ENCODE results near the gene FAM156B. TPM values are rescaled to one million over a fixed set of nuclear protein-coding genes. Genes with fewer than 3 reads are reported as not detected.
"Not testable (repeated sequence)": the region's sequence is repeated elsewhere in the genome, so short reads cannot be mapped to it uniquely, and the experiment has no call there.

FAM156B gene
- total RNA-seq, 1 experiment from 2014 or later = 9.1 TPM

DNA sequence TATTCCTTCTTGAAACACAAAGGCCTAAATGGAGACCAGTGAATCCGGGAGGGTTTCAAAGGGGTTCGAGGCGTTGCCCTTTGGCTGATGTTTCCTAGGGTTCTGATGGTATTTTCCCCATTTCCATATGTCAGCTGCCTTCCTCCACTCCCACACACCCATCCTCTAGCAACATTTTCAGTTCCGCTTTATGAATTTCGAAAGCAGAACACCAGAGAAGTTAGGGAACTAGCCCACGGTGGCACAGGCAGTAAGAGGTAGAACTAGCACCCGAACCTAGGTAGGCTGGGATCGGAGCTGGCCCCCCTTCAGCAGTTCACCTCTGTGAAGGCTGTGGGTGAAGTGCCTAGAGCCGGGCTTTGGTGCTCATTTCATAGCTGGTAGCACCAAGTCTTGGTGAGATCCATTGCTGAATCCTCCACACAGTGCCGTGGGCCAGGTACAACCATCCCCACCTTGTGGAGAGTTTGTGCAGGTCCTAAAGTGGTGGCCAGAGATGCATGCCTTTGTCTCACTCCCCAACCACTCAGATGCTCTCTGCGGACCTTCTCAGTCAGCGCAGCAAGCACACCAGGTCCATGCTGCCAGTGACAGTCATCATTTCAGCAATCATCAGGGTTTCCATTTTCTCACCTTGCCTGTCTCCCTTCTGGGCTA is 12.3 kb downstream of the FAM156B start:
- in situ Hi-C loops (cut with HindIII; ENCODE audit: low pct_unique_long_range_greater_than_20kb, low sequenced_read_pairs); DNase-seq (ENCODE audit: low read depth, low spot score): not testable (repeated sequence)

DNA sequence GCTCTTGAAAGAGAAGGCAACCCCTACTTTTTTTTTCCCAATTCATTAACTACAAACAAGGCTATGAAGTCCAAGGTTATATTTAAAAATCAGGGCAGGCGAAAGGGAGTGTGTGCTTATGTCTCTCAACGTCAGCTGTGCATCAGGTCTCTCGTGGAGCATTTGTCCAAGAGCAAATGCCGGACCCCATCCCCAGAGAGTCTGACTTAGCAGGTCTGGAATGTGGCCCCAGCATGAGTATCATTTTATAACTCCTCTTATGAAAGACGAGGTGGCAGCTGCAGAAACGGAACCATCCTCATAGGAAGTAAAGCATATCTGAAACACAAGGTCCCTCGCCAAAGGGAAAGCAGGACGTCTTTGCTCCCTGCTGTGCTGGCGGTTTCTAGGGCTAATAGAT is 16.6 kb downstream of the FAM156B start:
- DNase-seq (ENCODE audit: low read depth, low spot score); in situ Hi-C loops (cut with HindIII; ENCODE audit: low pct_unique_long_range_greater_than_20kb, low sequenced_read_pairs): not testable (repeated sequence)

DNA sequence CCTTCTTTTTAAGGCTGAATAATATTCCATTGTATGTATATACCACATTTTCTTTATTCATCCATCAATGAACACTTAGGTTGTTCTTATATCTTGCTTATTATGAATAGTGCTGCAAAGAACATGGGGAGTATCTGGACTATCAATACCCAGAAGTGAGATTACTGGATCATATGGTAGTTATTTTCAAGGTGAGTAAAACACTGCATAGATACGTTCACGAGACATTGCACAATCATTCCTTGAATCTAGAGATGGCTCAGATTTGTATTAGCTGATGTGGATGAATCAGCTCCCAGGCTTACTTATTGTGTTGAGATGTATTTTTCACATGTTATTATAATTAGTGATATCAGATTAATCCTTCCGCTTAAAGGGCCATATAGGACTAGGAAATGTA is 17.6 kb downstream of the FAM156B start:
- DNase-seq (ENCODE audit: low read depth, low spot score); in situ Hi-C loops (cut with HindIII; ENCODE audit: low pct_unique_long_range_greater_than_20kb, low sequenced_read_pairs): not testable (repeated sequence)

DNA sequence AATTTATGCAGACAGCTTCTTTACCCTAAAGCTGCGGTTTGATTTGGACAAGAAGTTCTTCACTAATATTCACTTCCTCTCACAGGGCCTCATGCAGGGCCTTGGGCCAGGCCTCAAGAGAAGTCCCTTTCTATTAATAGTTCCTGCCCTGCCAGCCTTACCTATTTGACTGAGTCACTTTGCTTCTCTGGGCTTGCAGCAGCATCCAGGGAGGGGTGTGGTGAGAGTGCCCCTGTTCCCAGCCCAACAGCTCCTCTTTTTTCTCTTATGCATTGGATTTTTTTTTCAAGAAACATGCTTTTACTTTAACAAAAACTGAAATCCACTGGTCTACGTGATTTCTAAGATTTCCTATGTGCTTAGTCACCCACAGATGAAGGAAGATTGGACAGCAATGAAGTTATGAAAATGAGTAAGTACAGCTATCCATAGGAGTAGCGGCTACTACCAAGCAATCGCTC is 26.7 kb downstream of the FAM156B start:
- no peak for DNase-seq (ENCODE audit: low read depth, low spot score)
- in situ Hi-C loops (cut with HindIII; ENCODE audit: low pct_unique_long_range_greater_than_20kb, low sequenced_read_pairs) = no loop called here

DNA sequence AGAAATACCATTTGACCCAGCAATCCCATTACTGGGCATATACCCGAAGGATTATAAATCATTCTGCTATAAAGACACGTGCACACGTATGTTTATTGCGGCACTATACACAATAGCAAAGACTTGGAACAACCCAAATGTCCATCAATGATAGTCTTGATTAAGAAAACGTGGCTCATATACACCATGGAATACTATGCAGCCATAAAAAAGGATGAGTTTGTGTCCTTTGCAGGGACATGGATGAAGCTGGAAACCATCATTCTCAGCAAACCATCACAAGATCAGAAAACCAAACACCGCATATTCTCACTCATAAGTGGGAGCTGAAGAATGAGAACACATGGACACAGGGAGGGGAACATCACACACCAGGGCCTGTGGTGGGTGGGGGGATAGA is 33.1 kb downstream of the FAM156B start:
- in situ Hi-C loops (cut with HindIII; ENCODE audit: low pct_unique_long_range_greater_than_20kb, low sequenced_read_pairs); DNase-seq (ENCODE audit: low read depth, low spot score): not testable (repeated sequence)

DNA sequence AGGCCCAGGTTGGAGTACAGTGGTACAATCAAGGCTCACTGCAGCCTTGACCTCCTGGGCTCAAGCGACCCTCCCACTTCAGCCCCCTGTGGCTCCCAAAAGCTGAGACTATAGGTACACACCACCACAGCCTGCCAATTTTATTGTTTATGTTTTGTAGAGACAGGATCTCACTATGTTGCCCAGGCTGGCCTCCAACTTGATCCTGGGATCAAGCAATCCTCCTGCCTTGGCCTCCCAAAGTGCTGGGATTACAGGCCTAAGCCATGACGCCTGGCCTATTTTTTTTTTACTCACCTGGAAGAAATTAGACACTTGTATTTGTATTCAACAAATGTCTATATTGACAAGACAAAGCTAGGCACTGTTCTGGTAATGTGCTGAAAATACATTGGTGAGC is 36.1 kb downstream of the FAM156B start:
- in situ Hi-C loops (cut with HindIII; ENCODE audit: low pct_unique_long_range_greater_than_20kb, low sequenced_read_pairs) = no loop called here
- DNase-seq (ENCODE audit: low read depth, low spot score) = no peak

DNA sequence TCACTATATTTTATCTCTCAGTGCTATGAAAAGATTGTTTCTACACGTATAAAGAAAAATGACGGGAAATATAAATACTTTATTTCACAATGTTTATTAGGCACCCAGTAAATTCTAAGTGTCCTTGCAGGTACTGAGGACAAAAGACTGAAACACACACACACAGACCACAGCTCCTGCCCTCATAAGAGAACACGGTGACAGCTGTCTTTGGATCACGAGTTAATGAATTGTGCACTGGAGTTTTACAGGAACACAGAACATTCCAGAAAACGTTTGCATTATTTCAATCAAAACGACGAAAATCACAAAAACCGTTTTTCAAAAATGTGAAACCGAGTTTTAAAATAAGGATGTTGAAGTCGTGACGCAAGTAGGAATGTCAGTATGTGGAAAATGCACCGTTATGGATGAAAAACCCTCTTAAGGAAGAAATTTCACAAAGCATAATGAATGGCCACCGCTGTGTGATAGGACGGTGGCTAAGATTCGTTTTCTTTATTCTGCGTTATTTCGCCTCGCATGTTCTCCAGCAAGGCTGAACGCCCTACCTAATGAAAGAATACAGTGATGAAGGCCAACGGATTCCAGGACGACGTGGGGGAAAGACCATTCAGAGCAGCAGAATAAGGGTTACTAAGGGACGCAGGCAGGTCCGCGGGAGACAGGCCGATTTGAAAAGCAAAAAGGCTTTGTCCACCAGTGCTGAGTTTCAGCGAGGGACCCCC is 37.0 kb downstream of the FAM156B start:
- DNase-seq (ENCODE audit: low read depth, low spot score) = no peak
- in situ Hi-C loops (cut with HindIII; ENCODE audit: low pct_unique_long_range_greater_than_20kb, low sequenced_read_pairs) = no loop called here

DNA sequence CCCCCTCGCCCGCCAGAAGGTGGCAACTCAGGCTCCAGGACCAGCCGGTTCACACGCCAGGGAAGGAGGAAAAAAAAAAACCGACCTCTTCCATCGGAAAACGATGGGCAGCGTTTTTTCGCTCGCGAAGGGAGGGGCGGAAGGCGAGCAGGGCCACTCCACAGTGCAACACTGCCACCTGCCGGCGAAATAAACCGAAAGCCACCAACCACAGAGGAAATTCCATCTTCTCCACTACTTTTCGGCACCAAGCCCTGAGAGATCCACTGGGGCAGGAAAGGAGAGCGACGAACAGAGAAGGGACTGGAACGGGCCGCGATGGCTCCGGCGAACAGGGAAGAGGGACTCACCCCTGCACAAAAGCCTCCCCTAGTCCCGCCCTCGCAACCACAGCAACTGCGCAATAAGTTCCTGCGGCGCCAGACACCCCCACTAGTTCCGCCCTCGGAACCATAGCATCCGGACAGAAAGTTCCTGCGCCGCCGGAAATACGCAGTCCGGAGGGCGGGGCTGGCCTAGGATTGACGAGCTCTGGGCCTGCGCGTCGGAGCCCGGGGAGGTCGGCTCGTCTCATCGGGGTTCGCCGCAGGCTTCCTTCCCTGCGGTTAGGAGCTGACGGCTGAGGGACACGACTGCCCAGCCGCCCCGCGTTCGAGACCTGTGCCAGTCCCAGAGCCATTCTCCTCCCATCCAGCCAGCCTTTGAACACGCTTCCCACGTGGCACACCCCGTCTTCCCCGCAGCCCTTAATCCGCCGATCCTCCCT is 37.8 kb downstream of the FAM156B start:
- in situ Hi-C loops (cut with HindIII; ENCODE audit: low pct_unique_long_range_greater_than_20kb, low sequenced_read_pairs) = no loop called here
- DNase-seq (ENCODE audit: low read depth, low spot score) = peak; percentile 93

DNA sequence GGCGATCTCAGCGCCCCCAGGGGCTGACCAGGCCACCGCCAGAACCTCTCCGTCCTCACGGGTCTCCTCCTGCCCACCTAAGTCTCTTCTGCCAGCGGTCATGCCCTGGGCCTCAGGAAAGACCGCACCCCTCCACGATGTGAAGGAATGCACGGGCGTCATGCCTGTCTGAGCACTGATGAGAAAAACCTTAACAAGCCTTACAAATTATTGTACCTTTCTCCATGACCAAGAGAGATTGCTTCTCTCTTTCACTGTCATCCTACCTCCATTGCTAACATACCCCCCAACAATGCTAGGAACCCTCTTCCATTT is 38.3 kb downstream of the FAM156B start:
- DNase-seq (ENCODE audit: low read depth, low spot score); in situ Hi-C loops (cut with HindIII; ENCODE audit: low pct_unique_long_range_greater_than_20kb, low sequenced_read_pairs): not testable (repeated sequence)

DNA sequence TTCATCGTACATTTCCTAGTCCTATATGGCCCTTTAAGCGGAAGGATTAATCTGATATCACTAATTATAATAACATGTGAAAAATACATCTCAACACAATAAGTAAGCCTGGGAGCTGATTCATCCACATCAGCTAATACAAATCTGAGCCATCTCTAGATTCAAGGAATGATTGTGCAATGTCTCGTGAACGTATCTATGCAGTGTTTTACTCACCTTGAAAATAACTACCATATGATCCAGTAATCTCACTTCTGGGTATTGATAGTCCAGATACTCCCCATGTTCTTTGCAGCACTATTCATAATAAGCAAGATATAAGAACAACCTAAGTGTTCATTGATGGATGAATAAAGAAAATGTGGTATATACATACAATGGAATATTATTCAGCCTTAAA is 43.6 kb downstream of the FAM156B start:
- in situ Hi-C loops (cut with HindIII; ENCODE audit: low pct_unique_long_range_greater_than_20kb, low sequenced_read_pairs) = not testable (repeated sequence)

DNA sequence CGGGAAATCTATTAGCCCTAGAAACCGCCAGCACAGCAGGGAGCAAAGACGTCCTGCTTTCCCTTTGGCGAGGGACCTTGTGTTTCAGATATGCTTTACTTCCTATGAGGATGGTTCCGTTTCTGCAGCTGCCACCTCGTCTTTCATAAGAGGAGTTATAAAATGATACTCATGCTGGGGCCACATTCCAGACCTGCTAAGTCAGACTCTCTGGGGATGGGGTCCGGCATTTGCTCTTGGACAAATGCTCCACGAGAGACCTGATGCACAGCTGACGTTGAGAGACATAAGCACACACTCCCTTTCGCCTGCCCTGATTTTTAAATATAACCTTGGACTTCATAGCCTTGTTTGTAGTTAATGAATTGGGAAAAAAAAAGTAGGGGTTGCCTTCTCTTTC is 44.6 kb downstream of the FAM156B start:
- in situ Hi-C loops (cut with HindIII; ENCODE audit: low pct_unique_long_range_greater_than_20kb, low sequenced_read_pairs); DNase-seq (ENCODE audit: low read depth, low spot score): not testable (repeated sequence)

More for the DNA sequence above, 43.6 kb downstream of the FAM156B start:
- DNase-seq (ENCODE audit: low read depth, low spot score) = not testable (repeated sequence)

DNA sequence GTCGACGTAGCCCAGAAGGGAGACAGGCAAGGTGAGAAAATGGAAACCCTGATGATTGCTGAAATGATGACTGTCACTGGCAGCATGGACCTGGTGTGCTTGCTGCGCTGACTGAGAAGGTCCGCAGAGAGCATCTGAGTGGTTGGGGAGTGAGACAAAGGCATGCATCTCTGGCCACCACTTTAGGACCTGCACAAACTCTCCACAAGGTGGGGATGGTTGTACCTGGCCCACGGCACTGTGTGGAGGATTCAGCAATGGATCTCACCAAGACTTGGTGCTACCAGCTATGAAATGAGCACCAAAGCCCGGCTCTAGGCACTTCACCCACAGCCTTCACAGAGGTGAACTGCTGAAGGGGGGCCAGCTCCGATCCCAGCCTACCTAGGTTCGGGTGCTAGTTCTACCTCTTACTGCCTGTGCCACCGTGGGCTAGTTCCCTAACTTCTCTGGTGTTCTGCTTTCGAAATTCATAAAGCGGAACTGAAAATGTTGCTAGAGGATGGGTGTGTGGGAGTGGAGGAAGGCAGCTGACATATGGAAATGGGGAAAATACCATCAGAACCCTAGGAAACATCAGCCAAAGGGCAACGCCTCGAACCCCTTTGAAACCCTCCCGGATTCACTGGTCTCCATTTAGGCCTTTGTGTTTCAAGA is 48.8 kb downstream of the FAM156B start:
- in situ Hi-C loops (cut with HindIII; ENCODE audit: low pct_unique_long_range_greater_than_20kb, low sequenced_read_pairs); DNase-seq (ENCODE audit: low read depth, low spot score): not testable (repeated sequence)

DNA sequence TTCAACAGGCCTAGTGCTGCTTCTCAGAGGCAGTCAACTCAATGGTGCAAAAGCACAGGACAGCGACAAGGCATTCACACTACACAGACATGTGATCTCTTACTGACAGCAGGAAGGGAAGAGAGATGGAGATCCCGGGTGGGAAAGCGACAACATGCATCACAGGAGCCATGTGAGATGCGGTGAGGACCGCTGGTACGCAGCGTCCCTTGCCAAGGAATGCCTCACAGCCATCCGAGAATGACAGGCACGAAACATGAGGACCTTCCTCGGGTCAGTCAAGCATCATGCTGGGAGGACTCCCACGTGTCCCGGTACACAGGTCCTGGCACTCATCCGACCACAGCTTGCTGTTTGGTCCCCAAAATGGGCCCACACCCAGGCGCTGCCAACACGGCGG is 50.4 kb downstream of the FAM156B start:
- DNase-seq (ENCODE audit: low read depth, low spot score); in situ Hi-C loops (cut with HindIII; ENCODE audit: low pct_unique_long_range_greater_than_20kb, low sequenced_read_pairs): not testable (repeated sequence)

DNA sequence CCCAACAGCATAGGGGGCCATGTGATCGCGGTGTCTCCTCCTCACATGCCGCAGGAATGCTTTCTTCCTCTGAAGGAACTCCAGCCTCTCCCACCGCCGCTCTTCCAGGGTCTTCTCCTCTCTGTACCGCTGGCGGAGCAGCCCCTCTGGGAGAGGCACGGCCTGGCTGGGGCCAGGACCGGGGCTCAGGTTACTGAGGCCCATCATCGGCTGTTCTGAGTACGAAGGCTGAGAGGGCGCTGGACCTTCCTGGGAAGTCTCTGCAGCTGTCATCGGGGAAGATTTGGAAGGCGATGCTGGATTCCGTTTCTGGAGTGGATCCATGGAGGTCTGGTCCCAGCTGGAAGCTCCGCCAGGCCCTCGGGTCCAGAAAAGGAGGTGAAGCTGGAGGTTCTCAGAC is 51.1 kb downstream of the FAM156B start:
- DNase-seq (ENCODE audit: low read depth, low spot score); in situ Hi-C loops (cut with HindIII; ENCODE audit: low pct_unique_long_range_greater_than_20kb, low sequenced_read_pairs): not testable (repeated sequence)

DNA sequence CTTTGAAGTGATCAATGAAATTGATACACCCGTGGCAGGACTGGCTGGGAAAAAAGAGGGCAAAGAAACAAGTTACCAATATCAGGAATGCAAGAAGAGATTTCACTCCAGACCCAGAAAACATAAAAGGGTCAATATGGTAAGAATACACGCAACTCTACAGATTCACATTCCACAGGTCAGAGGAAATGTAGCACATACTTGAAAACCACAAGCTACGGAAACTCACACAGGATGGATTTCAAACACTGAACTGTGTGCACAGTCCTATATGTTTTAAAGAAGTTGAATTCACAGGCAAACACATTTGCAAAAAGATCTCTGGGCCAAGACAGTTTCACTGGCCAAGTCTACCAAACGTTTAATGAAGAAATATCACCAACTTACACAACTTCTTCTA is 52.2 kb downstream of the FAM156B start:
- in situ Hi-C loops (cut with HindIII; ENCODE audit: low pct_unique_long_range_greater_than_20kb, low sequenced_read_pairs); DNase-seq (ENCODE audit: low read depth, low spot score): not testable (repeated sequence)

DNA sequence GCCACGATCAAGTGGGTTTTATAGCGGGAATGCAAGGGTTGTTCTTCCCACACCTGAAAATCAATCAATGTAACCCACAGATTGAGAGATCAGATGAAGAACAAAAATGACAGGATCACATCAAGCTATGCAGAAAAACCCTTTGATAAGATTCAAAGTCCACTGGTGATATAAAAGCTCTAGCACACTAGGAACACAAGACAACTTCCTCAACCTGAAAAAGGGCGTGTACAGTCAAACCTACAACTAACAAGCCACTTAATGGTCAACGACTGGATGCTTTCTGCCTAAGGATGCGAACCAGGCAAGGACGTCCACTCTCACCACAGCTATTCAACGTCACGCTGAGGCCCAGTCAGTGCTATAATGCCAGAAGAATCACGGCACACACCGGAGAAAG is 52.8 kb downstream of the FAM156B start:
- in situ Hi-C loops (cut with HindIII; ENCODE audit: low pct_unique_long_range_greater_than_20kb, low sequenced_read_pairs); DNase-seq (ENCODE audit: low read depth, low spot score): not testable (repeated sequence)
